PC-9 (cell line): ENCODE results near the gene R3HDM2.

Experiments used
- CTCF ChIP-seq: fragments of 200-600 bp; sonication (generic); conservative IDR thresholded peaks from 2 replicates; pipeline ENCODE4 v1.6.1; 2017; ENCODE audit warnings: mixed run types, antibody characterized with exemption, mild to moderate bottlenecking, moderate library complexity
- EZH2 ChIP-seq: fragments of 200-600 bp; sonication (generic); IDR thresholded peaks from 2 replicates; pipeline ENCODE4 v1.8.0; 2017; ENCODE audit warnings: antibody characterized with exemption, low read depth

- TF ChIP-seq CTCF, result no peak
- TF ChIP-seq EZH2, result no peak
These were observed 157.3 kb downstream of the R3HDM2 start for GRCh38 chr12:57273516-57273915.
